ENCODE measurements around the gene ABCG1.
"Not testable (repeated sequence)": the region's sequence is repeated elsewhere in the genome, so short reads cannot be mapped to it uniquely, and the experiment has no call there.

Gene ABCG1

DNA sequence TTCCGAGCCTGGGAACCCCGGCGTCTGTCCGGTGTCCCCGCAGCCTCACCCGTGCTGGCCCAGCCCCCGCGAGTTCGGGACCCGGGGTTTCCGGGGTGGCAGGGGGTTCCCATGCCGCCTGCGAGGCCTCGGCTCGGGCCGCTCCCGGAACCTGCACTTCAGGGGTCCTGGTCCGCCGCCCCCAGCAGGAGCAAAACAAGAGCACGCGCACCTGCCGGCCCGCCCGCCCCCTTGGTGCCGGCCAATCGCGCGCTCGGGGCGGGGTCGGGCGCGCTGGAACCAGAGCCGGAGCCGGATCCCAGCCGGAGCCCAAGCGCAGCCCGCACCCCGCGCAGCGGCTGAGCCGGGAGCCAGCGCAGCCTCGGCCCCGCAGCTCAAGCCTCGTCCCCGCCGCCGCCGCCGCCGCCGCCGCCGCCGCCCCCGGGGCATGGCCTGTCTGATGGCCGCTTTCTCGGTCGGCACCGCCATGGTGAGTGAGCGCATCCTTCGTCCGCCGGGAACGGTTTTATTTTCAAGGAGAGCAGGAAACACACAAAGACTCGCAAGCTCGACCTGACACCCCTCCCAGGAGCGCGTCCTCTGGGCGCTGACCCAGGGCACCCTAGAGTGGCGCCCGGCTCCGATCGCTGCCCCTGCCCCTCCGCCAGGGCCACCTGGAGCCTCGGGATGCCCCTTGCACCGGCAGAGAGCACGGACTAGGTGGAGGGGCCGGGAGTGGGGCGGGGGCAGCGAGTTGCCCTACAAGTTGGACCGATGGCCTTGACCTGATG, at the start of gene ABCG1:
Gene ABCG1, plus strand, starts transcription at position 305 of the 770 bp plus-strand sequence. Its CDS starts 123 bp downstream, at position 428.
- no peak for DNase-seq

DNA sequence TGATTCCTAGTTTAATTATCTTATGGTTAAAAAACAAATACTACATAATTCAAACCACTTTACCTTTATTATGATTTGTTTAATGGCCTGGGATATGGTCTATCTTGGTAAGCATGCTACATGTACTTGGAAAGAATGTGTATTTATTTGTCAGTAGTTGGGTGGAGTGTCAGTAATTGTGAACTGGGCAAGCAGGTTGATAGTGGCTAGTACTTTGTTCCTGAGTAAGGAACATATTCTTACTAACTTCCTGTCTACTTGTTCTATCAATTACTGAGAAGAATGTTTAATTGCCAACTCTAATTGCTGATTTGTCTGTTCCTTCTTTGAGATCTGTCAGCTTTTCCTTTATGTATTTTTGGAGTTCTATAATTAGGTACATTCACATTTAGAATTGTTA, 49.2 kb upstream of the ABCG1 start:
- DNase-seq: no peak

DNA sequence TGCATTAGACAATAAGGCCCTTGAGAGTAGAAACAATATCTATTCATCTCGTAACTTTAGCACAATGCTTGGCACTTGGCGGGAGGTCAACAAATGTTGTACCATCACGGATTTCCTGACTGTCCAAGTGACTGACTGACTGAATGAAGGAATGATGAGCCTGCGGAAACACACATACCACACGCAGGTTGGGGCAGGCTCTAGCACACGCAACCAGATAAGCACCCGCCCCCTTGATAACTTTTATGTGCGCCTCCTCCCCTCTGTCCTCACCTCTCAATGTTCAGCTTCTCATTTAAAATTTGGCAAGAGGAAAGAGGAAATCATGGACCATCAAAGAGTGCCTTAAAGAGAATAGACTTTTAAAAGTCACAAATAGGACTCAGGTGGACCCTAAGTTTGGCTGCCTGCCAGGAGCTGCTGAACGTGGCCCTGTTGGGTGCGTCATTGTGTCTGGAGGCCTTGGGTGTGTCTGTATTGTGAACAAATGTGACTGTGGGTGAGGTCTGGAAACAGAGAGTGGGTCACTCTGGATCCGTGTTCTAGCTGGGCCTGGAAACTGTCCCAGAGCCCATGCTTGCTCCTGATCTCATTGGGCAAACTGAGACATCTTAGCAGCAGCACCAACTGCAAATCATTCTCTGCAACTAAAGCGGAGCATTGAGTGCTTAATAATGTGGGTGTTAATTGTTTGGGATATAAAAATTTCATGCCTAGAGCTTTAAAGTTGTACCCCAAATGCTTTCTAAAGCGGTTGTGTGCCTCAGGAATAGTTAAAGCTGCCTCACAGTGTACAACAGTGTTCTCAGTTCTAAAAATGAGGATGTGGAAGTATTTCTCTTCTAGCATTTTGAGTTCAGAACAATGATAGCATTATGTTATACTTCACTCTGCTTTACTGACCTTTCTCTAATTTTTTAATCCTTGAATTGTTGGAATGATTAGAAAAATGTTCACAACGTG, 47.6 kb upstream of the ABCG1 start:
- DNase-seq: no peak

DNA sequence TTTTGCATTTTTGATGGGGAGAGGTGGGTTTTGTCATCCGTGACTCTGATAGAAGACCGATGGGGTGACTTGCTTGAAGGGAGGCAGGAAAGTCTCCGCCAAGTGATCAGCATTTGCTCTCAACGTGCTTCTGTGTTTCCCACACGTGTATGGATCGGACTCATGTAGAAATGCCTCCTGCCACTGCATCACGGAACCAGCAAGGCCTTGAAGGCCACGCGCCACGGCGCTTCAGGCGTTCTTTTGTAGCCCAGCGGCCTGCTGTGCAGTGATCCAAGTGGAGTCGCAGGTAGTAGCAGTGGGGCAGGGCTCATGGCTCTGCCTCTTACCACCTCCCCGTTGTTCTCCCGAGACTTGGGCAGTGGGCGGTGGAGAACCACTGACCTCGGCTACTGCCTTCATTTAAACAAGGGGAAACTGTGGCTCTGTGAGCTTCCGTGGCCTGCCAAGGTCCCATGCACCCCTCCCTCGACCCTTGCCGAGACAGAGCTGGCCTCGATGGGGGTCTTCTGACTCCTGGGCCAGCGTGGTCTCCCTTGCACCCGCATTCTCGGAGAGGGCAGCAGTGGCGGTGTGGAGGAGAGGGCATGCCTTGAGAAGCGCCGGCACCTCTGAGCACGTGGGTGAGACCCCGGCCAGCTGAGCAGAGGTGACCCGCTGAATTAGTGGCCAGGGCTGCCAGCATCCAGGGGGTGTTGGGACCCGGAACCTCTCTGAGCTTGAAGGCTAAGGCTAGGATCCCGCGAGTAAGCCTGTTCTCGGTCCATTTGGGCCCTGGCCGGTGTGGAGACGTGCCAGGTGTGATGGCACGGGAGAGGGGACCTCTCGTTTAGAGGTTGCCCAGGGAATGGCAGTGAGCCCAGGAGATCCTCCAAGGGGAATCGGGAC, 46.1 kb upstream of the ABCG1 start:
- DNase-seq: no peak

DNA sequence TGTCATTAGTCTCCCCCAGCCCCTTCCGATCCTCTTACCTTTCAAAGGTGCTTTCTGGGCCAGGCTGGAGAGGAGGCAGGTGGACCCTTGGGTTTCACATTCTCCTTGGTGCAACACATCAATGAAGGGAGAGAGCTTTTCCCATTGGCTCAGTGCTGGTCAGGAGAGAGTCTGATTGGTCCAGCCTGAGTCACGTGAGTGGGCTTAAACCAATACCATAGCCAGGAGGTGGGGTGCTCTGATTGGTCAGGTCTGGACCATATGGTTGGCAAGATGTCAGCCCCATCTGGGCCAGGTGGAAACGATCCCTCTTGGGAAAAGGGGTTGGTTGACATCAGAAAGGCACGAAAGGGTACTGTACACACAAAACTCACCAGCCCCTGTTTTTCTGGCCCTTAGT, 44.8 kb upstream of the ABCG1 start:
- DNase-seq: no peak

DNA sequence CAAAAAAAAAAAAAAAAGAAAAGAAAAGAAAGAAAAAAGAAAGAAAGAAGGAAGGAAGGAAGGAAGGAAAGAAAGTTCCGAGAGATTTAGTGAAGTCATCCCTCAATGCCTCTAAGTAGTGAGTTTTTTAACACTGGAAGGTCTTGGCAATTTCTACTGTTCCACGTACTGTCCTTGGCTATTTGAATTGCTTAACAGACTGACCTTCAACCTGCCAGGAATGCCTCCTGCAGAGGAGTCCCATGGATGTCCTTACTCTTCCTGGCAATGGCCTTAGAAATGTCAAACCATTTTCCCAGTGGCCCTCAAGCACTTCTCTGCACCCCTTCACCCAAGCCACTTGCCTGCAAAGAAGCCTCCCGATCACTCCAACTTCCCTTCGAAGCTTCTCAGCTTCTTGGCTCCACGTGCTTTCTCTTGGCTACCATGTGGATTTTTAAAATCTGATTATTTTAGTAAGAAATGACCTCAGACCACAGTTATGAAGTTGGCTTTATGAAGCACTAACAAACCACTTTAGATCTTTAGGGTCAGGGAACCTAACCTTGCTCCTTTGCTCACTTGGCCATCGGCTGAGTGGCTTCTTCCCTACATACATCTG, 43.7 kb upstream of the ABCG1 start:
- DNase-seq: no peak

DNA sequence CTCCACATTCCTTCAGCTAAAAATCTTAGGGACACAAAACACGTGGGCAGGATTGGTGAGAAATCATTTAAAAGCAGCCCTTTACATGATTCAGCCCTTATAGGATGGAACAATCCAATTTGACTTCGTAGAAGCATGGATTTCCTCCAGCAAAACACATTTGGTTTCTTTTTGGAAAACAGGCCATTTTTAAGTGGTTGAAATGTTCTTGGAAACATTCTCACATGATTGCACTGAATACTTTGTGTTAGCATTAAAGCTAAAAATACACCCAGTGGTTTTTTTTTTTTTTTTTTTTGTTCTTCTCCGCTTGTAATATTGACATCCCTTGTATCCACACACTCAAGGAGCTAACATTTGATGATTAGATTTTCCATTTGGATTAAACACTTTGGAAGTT, 42.1 kb upstream of the ABCG1 start:
- no peak for DNase-seq

DNA sequence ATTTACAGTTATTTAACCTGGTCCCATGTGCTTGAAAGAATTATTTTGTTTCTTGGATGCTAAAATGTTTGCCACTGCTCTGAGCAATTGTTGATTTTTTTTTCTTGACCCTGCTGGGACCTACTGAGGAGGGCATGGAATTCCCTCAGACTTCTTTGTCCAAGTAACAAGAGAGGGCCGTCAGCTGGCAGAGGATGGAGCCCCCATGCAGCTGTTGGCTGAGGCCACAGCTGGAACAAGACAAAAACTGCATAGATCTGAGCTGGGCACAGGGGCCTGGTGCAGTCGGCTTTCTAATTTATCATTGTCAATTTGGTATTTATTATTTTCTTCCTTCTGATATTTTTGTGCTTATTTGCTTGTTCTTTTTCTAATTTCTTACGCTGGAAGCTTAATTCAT, 39.6 kb upstream of the ABCG1 start:
- DNase-seq: no peak

DNA sequence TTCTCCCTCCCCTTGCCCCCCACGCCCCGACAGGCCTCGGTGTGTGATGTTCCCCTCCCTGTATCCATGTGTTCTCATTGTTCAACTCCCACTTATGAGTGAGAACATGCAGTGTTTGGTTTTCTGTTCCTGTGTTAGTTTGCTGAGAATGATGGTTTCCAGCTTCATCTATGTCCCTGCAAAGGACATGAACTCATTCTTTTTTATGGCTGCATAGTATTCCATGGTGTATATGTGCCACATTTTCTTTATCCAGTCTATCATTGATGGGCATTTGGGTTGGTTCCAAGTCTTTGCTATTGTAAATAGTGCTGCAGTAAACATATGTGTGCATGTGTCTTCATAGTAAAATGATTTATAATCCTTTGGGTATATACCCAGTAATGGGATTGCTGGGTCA, 38.9 kb upstream of the ABCG1 start:
- DNase-seq: not testable (repeated sequence)

DNA sequence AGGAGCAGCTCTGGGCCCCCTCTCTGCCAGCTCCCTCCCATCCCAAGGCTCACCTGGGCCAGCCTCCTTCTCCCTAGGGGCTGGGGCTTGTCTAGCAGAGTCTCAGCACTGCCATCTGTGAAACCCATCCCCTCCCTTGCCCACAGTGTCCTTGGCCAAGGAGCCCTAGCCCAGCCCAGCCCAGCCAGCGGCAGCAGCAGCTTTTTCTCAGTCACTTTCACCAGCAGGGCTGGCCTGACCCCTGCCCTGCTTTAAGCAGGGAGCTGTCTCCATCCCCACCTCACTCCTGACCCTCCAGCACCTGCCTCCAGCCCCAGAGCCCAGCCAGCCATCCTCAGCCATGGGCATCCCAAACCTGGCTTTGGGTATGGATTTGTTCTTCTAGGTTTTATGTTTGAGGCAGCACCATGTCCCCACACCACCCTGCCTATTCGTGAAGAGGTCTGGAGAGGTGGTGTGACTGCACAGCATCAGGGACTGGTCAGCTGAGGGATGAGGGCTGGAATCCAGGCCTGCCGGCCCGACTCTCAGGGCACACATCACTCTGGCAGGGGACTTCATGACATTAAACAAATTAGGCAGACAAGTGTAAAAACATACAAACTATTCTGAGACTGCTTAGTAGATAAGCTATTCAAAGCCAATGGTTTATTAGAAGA, 36.1 kb upstream of the ABCG1 start:
- DNase-seq: no peak

DNA sequence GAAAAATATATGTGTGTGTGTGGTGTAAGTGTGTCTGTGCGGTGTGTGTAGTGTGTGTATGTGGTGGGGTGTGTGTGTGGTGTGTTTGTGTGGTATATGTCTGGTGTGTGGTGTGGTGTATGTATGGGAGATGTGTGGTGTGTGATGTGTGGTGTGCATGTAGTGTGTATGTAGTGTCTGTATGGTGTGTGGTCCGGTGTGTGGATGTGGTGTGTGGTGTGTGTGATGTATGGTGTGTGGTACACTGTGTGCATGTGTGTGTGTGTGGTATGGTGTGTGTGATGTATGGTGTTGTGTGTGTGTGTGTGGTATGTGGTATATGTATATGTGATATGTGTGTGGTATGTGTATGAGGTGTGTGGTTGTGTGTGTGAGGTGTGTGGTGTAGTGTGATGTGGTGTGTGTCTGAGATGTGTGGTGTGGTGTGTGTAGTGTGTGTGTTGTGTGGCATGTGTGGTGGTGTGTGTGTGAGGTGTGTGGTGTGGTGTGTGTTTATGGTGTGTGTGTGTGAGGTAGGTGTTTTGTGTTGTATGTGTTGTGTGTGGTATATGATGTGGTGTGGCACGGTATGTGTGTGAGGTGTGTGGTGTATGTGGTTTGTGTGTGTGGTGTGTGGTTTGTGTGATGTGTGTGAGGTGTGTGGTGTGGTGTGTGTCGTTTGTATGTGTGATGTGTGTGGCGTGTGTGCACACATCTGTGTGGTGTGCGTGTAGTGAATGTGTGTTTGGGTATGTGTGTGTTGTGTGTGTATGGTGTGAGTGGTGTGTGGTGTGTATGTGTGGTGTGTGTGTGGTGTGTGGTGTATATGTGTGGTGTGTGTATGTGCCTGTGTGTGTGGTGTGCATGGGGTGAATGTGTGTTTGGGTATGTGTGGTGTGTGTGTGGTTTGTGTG, 35.3 kb upstream of the ABCG1 start:
- no peak for DNase-seq

DNA sequence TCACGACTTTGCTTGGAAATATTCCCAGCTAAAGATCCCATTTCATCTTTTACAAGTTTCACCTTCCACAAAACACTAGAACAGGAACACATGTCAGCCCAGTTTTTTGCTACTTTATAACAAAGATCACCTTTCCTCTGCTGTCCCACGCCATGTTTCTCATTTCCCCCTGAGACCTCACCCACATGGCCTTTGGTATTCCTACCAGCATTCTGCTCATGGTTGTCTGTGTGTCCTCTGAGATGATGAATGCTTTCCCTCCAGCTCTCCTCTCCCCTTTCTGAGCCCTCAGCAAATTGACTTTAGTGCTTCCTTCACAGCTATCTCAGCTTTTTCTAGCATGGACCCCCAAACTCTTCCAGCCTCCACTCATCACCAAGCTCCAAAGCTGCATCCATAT, 32.3 kb upstream of the ABCG1 start:
- no peak for DNase-seq

DNA sequence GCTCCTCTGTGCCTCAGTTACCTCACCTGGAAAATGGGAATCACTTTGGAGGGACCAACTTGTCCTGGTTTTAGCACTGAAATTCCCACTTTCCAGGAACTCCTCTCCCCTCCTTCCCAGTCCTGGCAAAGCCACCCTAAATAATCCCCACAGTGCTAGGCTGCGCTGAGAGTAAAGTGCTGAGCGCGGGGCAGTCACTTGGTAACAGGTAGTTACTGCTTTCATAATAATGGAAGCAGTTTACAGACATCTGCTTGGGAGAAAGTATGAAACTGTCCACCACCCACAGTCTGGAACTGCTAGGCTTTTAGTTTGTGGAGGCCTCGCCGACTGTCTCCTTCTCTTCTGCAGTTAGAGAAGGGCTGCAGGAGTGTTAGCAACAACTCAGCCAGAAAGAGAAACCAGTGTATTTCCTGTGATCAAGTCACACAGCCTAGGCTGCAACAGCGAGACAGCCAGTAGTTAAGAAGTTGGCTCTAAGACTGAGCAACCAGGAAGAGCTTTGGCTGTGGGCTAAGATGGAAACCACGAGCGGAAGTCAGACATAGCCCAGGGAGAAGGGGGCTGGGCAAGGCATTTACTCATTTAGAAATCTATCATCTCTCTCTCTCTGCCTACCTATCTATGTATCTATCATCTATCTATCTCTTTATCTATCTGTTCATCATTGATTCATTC, 30.8 kb upstream of the ABCG1 start:
- DNase-seq: no peak

DNA sequence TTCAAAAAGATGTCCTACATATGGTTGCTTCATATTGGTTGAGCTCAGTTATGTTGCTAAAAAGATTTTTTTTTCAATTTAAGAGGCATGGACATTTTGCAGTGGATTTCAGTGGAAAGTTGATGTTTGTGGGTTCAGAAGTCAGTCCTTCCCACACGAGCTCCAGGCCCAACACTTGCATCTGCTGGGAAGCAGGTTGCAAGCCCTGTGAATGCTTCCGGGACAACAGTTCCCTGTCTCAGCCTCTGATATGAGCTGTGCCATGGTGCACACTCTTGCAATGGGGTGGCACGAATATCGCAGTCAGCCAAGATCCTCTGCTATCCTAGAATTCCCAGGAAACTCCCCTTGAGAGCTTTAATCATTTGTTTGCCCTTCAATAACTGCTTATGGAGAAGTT, 30.3 kb upstream of the ABCG1 start:
- DNase-seq: no peak

DNA sequence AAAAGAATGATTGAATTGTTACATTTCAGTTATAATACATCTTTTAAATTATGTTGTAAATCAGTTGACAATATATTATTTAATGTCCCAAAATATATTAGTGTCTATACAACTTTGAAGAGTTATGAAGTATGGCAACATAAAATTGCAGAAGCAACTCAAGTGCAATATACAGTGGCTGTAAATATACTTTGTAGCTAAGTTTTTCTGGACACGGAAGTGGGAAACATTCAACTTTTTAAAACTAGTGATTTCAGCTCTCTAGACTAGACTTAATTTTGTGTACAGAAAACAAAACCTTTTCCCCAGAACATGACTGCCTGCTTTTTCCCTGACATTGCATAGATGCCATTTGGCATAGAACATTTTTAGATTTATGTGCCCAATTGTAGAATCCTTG, 29.5 kb upstream of the ABCG1 start:
- no peak for DNase-seq

DNA sequence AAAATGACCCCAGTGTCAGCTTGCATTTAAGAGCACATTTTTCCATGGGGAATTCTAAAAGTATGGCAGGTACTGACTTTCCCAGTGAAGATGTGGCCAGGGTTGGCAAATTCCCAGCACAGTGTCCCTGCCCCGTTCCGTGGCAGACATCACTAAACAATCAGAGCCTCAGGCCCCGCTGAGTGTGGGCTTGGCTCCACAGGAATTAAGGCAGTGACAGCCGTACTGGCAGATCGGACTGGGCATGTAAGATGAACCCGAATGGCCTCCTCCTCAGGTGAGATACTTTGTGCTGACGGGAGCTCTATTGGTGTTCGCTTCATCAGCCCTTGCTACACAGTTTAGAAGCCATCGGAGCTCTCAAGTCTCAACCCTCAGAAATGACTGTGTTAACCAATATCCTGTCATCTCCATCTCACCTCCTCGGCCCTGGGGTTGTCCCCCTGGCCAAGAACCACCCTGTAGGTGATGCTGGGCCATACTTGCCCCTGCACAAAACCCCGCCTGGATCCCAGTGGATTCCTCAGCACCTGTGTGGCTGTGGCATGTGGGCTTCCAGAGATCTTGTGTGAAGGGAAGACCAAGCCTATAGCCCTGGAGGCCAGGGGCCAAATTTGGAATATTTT, 29.0 kb upstream of the ABCG1 start:
- DNase-seq: no peak

DNA sequence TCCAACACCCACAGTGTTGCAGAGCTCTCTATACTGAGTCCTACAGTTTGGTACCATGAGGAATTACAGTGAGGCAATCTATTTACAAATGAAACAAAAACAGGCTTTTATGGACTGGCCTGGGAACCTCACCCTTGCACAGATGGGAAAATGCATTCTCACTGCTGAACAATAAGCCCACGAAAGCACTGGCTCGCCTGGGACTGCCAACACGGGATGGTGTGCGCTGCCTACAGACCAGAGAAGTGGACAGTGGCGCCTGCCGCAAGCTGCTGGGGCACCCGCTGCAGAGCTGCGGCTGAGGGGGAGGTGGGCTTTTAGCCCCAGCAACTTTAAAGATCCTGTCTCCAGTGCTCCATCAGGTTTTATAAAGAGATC, 28.5 kb upstream of the ABCG1 start:
- DNase-seq: no peak

DNA sequence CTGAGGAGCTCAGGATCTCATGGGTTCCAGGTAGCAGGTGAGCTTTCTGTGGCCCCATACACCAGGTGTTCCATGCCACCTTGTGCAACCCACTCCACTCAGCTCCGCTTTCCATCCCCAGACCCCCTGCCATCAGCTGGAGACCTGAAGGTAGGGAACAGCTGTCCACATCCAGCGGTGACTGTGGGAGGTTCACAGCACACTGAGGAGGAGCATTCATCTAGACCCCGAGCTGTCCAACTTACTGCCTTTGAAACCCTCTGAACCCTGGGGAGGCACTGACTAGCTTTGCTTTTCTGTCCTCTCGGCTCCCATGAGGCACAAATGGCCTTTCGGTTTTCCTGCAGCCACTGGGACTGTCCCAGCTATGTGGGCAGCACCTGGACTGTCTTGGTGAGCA, 27.9 kb upstream of the ABCG1 start:
- no peak for DNase-seq

DNA sequence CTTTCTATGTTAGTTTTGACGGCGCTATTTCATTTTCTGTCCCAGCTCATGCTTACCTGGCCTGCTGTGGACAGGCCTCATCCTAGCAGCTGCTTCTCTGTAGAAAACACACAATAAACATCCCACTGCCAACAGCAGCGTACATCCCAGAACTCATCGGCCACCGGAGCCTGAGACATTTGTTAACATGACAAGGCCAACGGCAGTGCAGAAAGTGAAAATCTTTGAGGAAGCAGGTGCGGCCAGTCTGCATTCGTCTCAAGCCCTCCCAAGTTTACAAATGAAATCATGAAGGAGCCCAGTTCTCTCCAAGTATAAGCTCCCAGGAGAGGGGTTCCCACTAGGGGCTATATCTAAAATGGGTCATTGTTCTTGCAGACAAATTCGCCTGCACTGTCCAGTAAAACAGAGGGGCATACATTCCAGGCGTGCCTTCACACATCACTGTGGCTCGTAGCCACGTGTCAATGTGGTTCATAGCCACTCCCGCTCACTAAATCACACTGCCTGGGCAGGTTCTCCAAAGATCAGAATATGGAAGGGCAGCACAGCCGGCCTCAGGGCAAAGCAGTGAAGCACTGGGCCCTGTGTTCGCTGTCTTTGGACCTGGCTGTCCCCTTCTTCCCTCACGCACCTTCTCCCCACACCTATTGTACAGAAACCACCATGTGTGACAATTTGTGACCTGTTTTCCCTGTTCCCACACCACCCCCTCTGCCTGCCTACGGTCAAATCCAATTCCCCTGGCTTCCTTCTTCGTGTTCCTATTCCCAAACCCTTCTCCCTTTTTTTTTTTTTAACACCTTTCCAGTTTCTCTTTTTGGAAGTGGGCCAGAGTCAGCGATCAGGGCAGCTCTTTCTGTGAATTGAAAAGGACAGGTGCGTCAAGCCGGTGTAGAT, 27.0 kb upstream of the ABCG1 start:
- DNase-seq: no peak

Data from SHP77 treated with DMSO at 0.1 percent for 48 hours (cell line).